Regular cardiac myocyte (primary cell): ENCODE measurements around the gene STOML2. TPM values are rescaled to one million over a fixed set of nuclear protein-coding genes. Genes with fewer than 3 reads are reported as not detected.

Source experiments
- total RNA-seq: library from RNA; depleted of rRNA; stranded (reverse); fragments of >200 nt; gene quantifications from 2 replicates; pipeline ENCODE4 v1.2.3, GENCODE V29; 2014

The STOML2 gene, protein sequence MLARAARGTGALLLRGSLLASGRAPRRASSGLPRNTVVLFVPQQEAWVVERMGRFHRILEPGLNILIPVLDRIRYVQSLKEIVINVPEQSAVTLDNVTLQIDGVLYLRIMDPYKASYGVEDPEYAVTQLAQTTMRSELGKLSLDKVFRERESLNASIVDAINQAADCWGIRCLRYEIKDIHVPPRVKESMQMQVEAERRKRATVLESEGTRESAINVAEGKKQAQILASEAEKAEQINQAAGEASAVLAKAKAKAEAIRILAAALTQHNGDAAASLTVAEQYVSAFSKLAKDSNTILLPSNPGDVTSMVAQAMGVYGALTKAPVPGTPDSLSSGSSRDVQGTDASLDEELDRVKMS
- 144 and 332 TPM in 2 replicates for total RNA-seq

GRCh38 chr9:35102769-35103659 lies at the start of gene STOML2:
TSS of gene STOML2 (minus strand) at chr9:35103131. CDS start at chr9:35103094, 37 bp downstream.

DNA sequence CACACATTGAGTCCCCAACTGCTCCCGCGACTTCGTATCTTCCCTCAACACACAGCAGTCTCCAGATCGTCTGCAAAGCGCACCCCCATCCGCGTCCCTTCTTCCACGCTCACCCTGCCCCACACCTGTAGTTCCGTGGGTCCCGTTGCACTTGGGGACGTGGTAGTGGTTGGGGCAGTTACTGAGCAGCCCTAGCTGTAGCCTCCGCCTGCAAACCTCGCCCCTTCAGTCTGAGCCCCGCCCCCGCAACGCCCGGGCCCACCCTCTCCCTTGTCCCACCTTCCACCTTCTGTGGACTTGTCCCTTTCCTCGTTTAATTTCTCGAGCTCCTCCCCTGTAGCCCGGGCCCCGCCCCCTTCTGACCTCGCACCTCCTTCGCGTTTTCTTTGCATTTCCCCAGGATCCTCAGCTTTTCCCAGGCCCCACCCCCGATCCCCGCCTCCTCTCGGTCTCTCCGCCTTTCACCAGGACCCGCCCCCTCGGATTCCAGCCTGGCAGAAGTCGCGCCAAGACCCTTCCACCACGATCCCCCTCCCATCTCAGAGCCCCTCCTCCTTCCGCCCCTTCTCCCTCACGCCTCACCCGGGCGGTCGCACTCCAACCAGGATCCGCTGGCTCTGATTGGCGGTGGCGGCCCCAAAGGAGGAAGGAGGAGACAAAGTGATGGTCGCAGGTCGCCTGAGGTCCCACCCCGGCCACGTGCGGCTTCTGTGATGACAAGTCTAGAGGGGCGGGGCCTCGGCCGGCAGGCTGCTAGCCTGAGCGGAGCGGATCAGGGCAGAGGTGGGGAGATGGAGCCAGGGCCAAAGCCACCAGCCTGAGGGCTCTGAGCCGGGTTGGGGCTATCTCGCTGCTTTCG lies 13.0 kb upstream of the STOML2 start, which contains the start of gene ATOSB:
Gene ATOSB, minus strand, starts transcription at position 183 of the 859 bp plus-strand sequence. CDS start 7,588 bp downstream, outside the sequence.

DNA sequence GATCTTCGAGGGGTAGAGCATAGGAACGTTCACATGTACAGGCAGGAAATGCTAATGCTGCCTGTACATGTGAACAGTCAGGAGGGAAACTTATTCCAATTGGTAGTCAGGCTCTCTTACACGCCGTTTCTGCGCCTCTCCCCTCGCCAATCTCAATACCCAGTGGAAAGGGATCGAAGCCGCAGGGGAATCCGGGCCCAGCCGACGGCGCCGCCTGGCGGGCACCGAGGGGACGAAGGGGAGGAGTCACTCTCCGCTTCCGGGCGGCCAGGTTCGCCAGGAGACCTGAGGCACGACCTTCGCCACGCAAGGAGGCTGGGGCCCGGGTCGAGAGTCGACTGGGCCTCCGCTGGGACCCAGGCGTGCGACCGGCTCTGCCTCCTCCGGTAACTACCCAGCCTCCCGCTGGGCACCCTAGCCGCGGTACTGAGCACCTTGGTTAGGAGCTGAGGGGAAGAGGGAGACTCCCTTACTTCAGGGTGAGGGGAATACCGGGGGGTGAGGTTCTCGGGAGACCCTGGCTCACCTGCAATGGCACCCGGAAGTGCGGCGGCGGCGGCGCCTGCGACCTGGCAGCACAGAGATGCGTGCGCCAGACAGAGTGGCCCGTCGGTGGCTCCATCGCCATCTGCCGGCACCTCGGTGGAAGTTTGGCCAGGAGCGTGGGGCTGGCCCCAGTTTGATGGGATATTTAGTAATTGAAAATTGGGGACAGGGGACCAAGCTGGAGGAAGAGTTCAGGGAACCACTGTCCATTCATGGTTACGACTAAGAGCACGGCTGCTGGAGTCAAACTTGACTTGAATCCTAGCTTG lies 6.7 kb downstream of the STOML2 start, which contains the start of gene PIGO:
Gene PIGO, minus strand, starts transcription at position 557 of the 815 bp plus-strand sequence. CDS start 1,026 bp downstream, outside the sequence.

GRCh38 chr9:35079426-35080341 lies 23.2 kb downstream of the STOML2 start, which contains the start of gene FANCG:
TSS of gene FANCG (minus strand) at chr9:35079942. CDS start at chr9:35079524, 418 bp downstream.

DNA sequence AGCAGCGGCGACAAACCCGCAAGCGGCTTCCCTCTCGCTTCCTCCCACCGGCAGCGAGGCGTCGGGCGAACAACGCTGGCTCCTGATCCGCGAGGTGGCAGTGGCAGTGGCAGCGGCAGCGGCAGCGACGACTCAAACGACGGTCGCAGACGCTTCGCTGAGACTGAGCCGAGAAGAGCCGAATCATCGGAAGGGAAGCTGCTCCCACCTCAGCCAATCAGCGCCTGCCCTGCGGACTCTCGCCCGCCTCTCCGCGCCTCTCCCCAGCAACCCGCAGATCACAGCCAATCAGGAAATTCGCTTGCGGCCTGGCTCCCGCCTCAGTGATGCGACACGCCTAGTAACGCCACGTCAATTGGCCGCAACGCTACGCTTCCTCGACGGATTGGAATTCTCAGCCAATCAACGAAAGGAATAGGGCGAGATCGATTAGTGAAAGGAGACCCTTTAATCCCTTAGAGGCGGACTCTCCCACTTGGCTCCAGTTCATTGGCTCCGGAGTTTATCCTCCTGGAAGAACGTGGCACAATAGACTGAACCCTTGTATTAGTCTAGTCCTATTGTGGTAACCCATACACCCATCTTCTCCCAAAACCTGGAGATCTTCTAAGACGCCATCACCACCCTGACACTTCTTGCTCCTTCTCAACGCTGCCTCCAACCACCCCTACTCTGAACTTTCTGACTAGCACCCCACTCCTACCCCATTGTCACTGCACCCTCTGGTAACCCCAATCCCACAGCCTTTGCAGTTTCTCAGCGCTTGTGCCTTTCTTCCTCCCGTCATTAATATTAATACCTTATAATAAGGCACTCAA lies 30.3 kb downstream of the STOML2 start, which contains the start of gene VCP:
Gene VCP, minus strand, starts transcription at position 165 of the 818 bp plus-strand sequence. CDS start 272 bp downstream, outside the sequence.

Other genes with a start within 250 kb of the STOML2 start
- gene PHF24, start 144.8 kb downstream of the STOML2 start, total RNA-seq: 0.28 TPM in 1 of 2 replicates, not detected in the other
- 8.2 and 10.7 TPM in 2 replicates for gene DNAJB5, start 113.4 kb downstream of the STOML2 start, total RNA-seq
- 302 and 466 TPM in 2 replicates for gene VCP, start 30.5 kb downstream of the STOML2 start, total RNA-seq
- gene FANCG, start 23.2 kb downstream of the STOML2 start, total RNA-seq: 11.6 and 44.1 TPM in 2 replicates
- 11.6 and 11.7 TPM in 2 replicates for gene PIGO, start 6.5 kb downstream of the STOML2 start, total RNA-seq
- 25.4 and 26.8 TPM in 2 replicates for gene ATOSB, start 12.7 kb upstream of the STOML2 start, total RNA-seq
- gene UNC13B, start 58.9 kb upstream of the STOML2 start, total RNA-seq: 29.6 and 30.3 TPM in 2 replicates